GM12874 (cell line): Measurements from ENCODE around the gene TTC28.

ENCODE experiments used
- TF ChIP-seq, protein P1 (sequence below): IDR thresholded peaks from 2 replicates; pipeline ENCODE4 v1.5.1; 2011; ENCODE audit warnings: low read depth, mild to moderate bottlenecking, control low read depth, low read length, moderate library complexity; ENCODE audit not compliant: insufficient read depth

Gene TTC28

DNA sequence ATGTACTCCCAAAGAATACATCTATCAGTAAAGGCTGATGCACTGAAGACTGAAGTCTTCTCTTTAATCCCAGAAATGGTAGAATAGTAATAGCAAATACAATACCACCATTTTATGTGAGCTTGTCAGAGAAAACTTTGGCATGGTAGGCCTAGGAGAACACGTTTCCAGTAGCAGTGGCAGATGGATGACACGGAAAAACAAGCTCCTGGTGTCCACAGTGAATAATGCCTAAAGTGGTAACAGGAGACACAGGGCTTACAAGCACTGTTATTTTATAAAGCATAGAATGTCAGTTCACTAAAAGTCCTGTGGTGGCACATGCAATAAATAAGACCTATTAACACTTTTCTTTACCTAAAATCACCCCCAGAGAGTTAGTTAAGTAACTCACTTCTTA, 277.6 kb downstream of the TTC28 start:
- TF ChIP-seq, protein P1, sequence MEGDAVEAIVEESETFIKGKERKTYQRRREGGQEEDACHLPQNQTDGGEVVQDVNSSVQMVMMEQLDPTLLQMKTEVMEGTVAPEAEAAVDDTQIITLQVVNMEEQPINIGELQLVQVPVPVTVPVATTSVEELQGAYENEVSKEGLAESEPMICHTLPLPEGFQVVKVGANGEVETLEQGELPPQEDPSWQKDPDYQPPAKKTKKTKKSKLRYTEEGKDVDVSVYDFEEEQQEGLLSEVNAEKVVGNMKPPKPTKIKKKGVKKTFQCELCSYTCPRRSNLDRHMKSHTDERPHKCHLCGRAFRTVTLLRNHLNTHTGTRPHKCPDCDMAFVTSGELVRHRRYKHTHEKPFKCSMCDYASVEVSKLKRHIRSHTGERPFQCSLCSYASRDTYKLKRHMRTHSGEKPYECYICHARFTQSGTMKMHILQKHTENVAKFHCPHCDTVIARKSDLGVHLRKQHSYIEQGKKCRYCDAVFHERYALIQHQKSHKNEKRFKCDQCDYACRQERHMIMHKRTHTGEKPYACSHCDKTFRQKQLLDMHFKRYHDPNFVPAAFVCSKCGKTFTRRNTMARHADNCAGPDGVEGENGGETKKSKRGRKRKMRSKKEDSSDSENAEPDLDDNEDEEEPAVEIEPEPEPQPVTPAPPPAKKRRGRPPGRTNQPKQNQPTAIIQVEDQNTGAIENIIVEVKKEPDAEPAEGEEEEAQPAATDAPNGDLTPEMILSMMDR = no peak

DNA sequence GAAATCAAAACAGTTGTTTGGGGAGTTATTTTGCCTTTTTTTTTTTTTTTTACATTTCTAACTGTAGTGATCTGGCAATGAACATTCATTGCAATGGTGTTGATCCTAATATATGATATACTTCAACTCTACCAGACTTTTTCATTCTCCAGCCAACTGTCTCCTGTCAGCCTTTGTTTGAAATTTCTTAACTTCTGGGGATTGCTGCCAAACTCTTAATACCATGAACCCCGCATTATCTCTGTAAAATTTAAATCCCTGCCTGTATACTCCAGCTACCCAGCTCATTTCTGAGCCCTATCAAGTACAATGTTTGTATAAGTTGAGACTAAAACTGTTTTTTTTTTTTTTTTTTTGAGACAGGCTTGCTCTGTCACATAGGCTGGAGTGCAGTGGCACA, 280.7 kb downstream of the TTC28 start:
- TF ChIP-seq, protein P1 = no peak

DNA sequence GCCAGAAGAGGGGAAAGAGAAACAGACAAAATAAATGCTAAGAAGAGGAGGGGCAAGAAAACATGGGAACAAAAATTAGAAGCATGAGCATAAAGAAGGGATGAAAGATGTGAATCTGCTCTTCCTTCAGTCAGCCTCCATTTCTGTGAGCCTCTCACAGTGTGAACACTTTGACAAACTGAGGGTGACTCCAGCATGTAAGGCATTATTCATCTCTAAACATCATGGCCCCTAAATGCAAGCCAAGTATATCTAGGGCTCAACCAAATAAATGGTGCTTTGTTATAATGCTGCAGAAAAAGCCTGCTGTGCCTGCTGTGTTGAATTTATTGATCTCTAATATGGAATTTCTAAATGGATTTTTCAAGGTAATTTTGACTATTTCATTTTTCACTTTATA, 281.3 kb downstream of the TTC28 start:
- TF ChIP-seq, protein P1 = no peak

DNA sequence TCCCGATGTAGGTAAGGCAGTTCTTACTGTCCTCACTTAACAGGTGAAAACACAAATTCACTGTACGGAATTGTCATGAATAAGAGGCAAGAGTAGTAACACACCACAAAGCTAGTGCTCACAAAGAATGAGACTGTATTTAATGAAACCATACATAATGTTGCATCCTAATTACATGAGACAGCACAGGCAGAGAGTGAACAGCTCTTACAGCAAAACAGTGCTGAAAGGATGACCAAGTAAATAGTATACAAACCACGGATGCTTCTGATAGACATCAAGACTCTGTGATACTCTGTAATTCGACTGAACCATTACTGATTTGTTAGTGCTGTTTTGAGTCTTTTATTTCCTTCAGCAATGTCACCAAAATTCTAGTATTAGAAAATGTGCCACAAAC, 282.3 kb downstream of the TTC28 start:
- TF ChIP-seq, protein P1 = no peak

DNA sequence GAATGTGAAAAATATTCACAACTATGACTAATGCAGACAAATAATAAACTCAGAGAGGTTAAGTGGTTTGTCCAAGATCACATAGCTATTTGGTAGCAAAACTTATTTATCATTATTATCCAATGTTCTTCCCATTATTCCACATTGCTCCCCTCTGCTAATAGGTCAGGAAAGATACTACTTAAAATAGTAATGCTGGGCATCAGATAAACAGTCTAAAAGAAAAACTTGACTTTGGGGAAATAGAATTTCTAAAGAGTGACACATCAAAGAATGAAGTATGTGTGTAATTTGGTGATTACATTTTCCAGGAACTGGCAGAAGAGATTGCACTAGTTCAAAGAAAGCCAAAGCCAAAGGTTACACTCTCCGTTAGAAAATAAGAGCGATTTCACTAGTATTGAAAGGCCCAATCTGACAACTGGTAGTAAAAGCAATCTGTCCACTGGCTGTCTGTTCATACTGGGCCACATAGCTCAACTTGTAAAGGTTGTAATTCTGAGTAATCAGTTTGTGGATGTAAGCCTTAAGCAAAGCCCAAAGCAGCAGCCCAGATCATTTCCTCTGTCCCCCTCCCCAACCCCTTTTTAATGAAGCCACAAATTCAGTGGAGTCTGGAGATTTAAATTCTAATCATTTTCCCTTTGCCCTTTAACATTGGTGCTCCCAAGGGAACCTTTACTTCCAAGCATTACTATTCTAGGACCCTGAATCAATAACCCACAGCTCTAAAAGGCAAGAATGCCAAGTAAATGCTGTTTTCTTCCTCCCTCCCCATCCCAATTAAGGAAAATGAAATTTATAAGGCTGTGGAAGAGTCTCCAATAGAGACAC, 283.5 kb downstream of the TTC28 start:
- TF ChIP-seq, protein P1 = no peak

DNA sequence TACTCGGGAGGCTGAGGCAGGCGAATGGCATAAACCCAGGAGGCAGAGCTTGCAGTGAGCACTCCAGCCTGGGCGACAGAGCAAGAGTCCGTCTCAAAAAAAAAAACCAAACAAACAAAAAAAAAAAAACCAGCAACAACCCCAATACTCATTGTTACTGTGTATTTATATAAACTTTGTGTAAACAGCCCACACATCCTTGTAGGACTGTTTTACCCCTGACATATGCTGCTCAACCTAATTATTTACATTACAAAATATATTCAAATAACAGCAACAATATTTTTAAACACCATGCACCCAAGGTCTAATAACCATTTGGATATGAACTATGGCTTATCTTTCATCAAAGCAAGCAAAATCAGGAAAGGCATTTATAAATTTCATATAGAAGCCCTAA, 284.1 kb downstream of the TTC28 start:
- TF ChIP-seq, protein P1 = no peak

DNA sequence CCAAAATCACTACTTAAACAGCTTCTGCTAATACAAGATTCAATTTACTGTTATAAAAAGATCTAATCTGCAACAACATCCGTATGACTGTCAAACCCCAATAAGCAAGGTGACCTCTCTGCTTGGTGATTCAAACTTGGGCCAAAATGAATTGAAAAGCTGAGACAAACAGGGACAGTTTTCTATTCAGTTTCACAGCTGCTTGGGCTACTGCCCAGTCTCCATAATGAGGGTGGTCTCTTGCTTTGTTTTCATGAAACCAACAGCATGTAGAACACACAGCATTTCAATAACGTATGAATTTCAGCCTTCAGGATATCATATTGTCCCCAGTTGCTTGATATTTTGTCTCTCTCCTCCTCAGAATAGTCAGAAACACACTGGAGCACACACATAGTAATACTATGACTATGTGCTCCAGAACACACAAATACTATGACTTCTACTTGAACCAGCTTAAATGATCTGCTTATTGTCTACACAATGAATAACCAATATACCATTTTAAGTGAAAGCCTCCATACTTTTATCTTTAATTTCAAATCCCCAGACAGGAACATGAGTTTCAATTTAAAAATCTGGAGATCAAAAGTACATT, 285.0 kb downstream of the TTC28 start:
- TF ChIP-seq, protein P1 = no peak
